HG02943 (cell line): Measurements from ENCODE around the gene USP17L15.
"Not testable (repeated sequence)": the region's sequence is repeated elsewhere in the genome, so short reads cannot be mapped to it uniquely, and the experiment has no call there.

Experiments used
- ATAC-seq: cut with Tn5 transposase; IDR thresholded peaks from one replicate; pipeline ENCODE4 v1.9.1; 2021; ENCODE audit warnings: mild to moderate bottlenecking, low read depth, moderate library complexity; ENCODE audit not compliant: unreplicated experiment

The USP17L15 gene, protein sequence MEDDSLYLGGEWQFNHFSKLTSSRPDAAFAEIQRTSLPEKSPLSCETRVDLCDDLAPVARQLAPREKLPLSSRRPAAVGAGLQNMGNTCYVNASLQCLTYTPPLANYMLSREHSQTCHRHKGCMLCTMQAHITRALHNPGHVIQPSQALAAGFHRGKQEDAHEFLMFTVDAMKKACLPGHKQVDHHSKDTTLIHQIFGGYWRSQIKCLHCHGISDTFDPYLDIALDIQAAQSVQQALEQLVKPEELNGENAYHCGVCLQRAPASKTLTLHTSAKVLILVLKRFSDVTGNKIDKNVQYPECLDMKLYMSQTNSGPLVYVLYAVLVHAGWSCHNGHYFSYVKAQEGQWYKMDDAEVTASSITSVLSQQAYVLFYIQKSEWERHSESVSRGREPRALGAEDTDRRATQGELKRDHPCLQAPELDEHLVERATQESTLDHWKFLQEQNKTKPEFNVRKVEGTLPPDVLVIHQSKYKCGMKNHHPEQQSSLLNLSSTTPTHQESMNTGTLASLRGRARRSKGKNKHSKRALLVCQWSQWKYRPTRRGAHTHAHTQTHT

DNA sequence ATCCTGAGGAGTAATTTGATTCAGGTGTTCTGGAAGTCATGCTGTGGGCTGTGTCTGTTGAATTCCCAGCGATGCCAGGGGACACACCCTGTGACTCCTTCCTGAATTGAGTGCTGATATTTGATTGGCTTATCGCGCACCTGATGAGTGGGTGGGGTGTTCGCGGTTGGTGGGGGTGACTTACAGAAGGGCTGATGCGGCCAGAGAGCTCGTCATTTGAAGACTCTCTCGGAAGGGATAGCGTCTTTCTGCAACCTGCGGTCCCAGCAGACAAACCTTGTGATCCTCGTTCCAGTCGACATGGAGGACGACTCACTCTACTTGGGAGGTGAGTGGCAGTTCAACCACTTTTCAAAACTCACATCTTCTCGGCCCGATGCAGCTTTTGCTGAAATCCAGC is at the start of gene USP17L15:
TSS of gene USP17L15 (plus strand) at position 301 of the 400 bp plus-strand sequence. CDS start at position 301, 0 bp downstream.
- ATAC-seq, result not testable (repeated sequence)

- ATAC-seq, result not testable (repeated sequence)
Observed at GRCh38 chr4:9210357-9210756, 23.8 kb upstream of the USP17L15 start, which contains the start of gene USP17L10. Gene USP17L10 (plus strand): TSS chr4:9210657. CDS start chr4:9210657, 0 bp downstream.

GRCh38 chr4:9214701-9215100 is 19.5 kb upstream of the USP17L15 start:
- ATAC-seq, result not testable (repeated sequence)

DNA sequence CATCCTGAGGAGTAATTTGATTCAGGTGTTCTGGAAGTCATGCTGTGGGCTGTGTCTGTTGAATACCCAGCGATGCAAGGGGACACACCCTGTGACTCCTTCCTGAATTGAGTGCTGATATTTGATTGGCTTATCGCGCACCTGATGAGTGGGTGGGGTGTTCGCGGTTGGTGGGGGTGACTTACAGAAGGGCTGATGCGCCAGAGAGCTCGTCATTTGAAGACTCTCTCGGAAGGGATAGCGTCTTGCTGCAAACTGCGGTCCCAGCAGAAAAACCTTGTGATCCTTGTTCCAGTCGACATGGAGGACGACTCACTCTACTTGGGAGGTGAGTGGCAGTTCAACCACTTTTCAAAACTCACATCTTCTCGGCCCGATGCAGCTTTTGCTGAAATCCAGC is 19.1 kb upstream of the USP17L15 start, which contains the start of gene USP17L11:
TSS of gene USP17L11 (plus strand) at position 301 of the 400 bp plus-strand sequence. CDS start at position 301, 0 bp downstream.
- not testable (repeated sequence) for ATAC-seq

GRCh38 chr4:9219852-9220251 is 14.3 kb upstream of the USP17L15 start, which contains the start of gene USP17L12:
Gene USP17L12 (plus strand): TSS chr4:9220152. CDS start chr4:9220152, 0 bp downstream.
- ATAC-seq, result not testable (repeated sequence)

GRCh38 chr4:9224596-9224995 is 9.6 kb upstream of the USP17L15 start, which contains the start of gene USP17L13:
Gene USP17L13 (plus strand): TSS chr4:9224896. CDS start chr4:9224896, 0 bp downstream.
- not testable (repeated sequence) for ATAC-seq

GRCh38 chr4:9230249-9230648 is 3.9 kb upstream of the USP17L15 start:
- ATAC-seq, result not testable (repeated sequence)

DNA sequence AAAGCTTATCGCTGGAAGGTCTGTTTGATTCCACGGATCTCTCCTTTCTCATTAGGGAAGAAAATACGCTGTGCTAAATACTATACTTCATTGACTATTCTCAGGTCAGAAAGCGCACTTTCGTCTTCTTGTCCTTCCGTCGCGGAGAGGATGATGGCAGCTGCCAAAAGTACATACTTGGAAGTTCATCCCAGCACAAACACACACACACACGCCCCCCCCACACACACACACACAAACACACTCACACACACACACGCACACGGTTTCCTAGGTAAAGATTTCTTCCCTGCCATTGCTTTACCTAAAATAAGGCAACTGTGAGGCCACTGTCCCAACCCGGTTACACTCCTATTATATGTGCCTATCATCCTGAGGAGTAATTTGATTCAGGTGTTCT is 4.3 kb downstream of the USP17L15 start:
- not testable (repeated sequence) for ATAC-seq

DNA sequence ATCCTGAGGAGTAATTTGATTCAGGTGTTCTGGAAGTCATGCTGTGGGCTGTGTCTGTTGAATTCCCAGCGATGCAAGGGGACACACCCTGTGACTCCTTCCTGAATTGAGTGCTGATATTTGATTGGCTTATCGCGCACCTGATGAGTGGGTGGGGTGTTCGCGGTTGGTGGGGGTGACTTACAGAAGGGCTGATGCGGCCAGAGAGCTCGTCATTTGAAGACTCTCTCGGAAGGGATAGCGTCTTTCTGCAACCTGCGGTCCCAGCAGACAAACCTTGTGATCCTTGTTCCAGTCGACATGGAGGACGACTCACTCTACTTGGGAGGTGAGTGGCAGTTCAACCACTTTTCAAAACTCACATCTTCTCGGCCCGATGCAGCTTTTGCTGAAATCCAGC is 9.4 kb downstream of the USP17L15 start, which contains the start of gene USP17L17:
TSS of gene USP17L17 (plus strand) at position 301 of the 400 bp plus-strand sequence. CDS start at position 301, 0 bp downstream.
- ATAC-seq, result not testable (repeated sequence)

DNA sequence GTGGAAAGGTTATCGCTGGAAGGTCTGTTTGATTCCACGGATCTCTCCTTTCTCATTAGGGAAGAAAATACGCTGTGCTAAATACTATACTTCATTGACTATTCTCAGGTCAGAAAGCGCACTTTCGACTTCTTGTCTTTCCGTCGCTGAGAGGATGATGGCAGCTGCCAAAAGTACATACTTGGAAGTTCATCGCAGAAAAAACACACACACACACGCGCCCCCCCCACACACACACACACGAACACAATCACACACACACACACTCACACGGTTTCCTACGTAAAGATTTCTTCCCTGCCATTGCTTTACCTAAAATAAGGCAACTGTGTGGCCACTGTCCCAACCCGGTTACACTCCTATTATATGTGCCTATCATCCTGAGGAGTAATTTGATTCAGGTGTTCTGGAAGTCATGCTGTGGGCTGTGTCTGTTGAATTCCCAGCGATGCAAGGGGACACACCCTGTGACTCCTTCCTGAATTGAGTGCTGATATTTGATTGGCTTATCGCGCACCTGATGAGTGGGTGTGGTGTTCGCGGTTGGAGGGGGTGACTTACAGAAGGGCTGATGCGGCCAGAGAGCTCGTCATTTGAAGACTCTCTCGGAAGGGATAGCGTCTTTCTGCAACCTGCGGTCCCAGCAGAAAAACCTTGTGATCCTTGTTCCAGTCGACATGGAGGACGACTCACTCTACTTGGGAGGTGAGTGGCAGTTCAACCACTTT is 13.9 kb downstream of the USP17L15 start, which contains the start of gene USP17L18:
TSS of gene USP17L18 (plus strand) at position 678 of the 728 bp plus-strand sequence. CDS start at position 678, 0 bp downstream.
- not testable (repeated sequence) for ATAC-seq

- not testable (repeated sequence) for ATAC-seq
Observed at GRCh38 chr4:9253078-9253477, 18.9 kb downstream of the USP17L15 start, which contains the start of gene USP17L19. Gene USP17L19 (plus strand): TSS chr4:9253378. CDS start chr4:9253378, 0 bp downstream.

DNA sequence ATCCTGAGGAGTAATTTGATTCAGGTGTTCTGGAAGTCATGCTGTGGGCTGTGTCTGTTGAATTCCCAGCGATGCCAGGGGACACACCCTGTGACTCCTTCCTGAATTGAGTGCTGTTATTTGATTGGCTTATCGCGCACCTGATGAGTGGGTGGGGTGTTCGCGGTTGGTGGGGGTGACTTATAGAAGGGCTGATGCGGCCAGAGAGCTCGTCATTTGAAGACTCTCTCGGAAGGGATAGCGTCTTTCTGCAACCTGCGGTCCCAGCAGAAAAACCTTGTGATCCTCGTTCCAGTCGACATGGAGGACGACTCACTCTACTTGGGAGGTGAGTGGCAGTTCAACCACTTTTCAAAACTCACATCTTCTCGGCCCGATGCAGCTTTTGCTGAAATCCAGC is 23.6 kb downstream of the USP17L15 start, which contains the start of gene USP17L20:
TSS of gene USP17L20 (plus strand) at position 301 of the 400 bp plus-strand sequence. CDS start at position 301, 0 bp downstream.
- not testable (repeated sequence) for ATAC-seq

DNA sequence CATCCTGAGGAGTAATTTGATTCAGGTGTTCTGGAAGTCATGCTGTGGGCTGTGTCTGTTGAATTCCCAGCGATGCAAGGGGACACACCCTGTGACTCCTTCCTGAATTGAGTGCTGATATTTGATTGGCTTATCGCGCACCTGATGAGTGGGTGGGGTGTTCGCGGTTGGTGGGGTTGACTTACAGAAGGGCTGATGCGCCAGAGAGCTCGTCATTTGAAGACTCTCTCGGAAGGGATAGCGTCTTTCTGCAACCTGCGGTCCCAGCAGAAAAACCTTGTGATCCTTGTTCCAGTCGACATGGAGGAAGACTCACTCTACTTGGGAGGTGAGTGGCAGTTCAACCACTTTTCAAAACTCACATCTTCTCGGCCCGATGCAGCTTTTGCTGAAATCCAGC is 28.4 kb downstream of the USP17L15 start, which contains the start of gene USP17L21:
TSS of gene USP17L21 (plus strand) at position 301 of the 400 bp plus-strand sequence. CDS start at position 301, 0 bp downstream.
- ATAC-seq, result not testable (repeated sequence)

DNA sequence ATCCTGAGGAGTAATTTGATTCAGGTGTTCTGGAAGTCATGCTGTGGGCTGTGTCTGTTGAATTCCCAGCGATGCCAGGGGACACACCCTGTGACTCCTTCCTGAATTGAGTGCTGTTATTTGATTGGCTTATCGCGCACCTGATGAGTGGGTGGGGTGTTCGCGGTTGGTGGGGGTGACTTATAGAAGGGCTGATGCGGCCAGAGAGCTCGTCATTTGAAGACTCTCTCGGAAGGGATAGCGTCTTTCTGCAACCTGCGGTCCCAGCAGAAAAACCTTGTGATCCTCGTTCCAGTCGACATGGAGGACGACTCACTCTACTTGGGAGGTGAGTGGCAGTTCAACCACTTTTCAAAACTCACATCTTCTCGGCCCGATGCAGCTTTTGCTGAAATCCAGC is 33.1 kb downstream of the USP17L15 start, which contains the start of gene USP17L22:
TSS of gene USP17L22 (plus strand) at position 301 of the 400 bp plus-strand sequence. CDS start at position 301, 0 bp downstream.
- not testable (repeated sequence) for ATAC-seq

DNA sequence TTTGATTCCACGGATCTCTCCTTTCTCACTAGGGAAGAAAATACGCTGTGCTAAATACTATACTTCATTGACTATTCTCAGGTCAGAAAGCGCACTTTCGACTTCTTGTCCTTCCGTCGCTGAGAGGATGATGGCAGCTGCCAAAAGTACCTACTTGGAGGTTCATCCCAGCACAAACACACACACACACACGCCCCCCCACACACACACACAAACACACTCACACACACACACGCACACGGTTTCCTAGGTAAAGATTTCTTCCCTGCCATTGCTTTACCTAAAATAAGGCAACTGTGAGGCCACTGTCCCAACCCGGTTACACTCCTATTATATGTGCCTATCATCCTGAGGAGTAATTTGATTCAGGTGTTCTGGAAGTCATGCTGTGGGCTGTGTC is 37.5 kb downstream of the USP17L15 start:
- ATAC-seq, result not testable (repeated sequence)
